Stimulated activated CD4-positive, alpha-beta T cell treated with anti-CD3 and anti-CD28 coated beads, TNF-alpha, amount 100 ng/mL, for 48 hours (primary cell): ENCODE results near the gene FRMD6.
"Not testable (repeated sequence)": the region's sequence is repeated elsewhere in the genome, so short reads cannot be mapped to it uniquely, and the experiment has no call there.

ENCODE experiments used
- DNase-seq, 3 donors: peaks; one replicate each; pipeline ENCODE4 v3.0.0-alpha.2; 2020; ENCODE audit warnings: low read depth in 3 of 3

FRMD6 gene

GRCh38 chr14:51630987-51631386, 20.7 kb upstream of the FRMD6 start:
- DNase-seq: no peak

GRCh38 chr14:51633298-51633697, 18.4 kb upstream of the FRMD6 start:
- not testable (repeated sequence) for DNase-seq

DNA sequence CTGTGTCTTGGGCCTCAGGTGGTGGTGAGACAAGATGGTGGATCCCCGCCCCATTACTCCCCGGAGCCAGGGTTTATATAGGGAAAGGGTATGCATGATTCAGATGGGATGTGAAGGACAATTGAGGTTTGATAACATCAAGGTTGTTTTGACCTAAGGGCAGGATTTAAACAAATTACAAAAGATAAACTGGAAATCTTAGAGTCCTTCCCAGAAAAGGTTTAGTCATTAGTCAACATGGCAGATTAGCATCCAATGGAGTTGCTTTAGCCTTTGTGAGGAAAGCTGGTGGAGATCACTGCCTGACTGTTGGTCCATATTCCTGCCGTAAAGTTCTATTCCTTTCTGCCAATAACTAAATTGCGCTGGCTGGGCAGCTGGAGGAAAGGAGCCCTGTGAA, 15.6 kb upstream of the FRMD6 start:
- no peak for DNase-seq

- DNase-seq: no peak
Measured at GRCh38 chr14:51638071-51638944, 13.4 kb upstream of the FRMD6 start.

DNA sequence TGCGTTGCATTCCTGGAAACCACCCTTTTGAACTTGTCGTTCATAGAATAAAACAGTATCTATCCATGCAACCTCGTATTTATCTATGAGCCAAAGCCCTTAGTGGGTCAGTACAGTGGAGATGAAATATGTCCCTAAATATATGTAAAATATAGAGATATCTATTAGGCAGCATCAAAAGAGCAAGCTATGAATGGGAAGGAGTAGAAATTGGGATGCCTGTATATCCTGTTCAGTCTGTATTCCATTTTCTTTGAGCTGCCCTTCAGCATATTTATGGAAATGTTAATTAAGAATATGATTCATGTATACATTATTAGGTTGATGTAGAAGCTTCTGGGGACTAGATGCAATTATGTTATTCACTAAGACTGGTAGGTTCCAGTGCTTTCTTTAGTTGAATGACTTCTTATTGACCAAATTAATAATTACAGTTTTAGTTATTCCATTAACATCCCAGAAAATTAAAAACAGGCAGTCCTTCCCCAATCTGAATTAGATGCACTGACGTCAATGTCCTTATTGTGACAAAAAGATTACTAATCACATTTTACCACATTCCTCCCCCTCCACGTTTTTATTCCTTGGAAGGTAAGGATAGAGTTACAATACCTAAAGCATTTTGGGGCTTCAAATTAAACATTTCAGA, 11.9 kb upstream of the FRMD6 start:
- no peak for DNase-seq

GRCh38 chr14:51643140-51643539, 8.6 kb upstream of the FRMD6 start:
- no peak for DNase-seq

GRCh38 chr14:51644217-51644933, 7.3 kb upstream of the FRMD6 start:
- DNase-seq: no peak

DNA sequence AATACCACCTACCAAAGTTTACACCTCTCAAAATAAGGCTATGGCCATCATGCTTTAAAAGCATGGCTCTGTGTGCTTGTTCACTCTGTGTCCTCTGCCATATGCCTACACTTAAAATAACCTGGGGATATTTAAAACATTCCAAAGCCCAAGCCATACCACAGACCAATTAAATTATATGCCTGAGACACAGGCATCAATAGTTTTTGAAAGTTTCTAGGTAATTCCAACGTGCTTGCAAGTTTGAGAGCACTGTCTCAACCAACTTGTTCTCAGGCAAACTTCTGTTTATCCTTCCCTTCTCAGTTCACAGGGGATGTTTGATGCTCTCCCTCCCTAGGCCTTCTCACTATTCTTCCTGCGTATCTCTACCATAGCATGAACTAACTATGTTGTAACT, 3.4 kb upstream of the FRMD6 start:
- no peak for DNase-seq

GRCh38 chr14:51650716-51651387, 858 bp upstream of the FRMD6 start:
- DNase-seq: no peak

DNA sequence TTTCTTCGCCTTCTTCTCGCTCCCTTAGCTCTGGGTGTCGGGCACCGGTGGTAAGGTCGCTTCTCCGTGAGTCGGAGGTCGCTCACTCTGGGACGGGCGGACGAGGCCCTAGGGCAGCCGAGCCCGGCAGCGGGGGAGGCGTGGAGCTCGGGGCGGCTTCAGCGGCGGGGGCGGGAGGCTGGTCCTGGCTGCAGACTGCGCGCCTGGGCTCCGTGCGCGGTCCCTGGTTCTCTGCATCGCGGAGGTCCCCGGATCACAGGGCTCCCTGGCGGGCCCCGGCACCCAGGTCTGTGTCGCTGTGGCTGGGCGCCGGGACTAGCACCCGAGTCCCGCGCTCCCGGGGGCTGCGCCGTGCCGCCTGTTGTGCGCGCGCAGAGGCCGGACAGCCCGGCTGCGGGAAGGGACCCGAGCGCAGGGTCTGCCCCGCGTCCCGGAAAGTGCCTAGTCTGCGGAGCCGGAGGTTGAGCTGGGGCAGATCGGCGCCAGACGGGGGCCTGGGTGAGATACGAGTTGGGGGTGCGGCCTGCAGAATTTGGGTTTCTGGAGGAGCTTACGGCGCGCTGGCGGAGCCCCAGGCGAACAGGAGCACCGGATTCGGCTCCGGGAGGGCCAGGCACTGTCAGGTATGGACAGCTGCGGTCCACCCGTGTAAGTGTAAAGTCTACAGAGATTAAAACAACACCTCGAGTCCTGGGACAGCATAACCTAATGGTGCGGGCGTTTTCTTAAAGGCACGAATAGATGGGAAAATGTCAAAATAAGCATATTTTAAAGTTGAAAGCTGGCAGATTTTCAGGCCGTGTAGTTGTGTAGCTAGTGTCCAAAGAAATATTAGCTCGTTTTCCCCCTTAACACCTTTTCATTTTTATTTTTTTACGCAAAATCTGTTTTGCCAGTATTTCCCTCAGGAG, 713 bp downstream of the FRMD6 start:
- DNase-seq: peak in 2 of 3 donors; percentile 2 to 27

- no peak for DNase-seq
Measured at GRCh38 chr14:51653079-51653774, 1.5 kb downstream of the FRMD6 start.

DNA sequence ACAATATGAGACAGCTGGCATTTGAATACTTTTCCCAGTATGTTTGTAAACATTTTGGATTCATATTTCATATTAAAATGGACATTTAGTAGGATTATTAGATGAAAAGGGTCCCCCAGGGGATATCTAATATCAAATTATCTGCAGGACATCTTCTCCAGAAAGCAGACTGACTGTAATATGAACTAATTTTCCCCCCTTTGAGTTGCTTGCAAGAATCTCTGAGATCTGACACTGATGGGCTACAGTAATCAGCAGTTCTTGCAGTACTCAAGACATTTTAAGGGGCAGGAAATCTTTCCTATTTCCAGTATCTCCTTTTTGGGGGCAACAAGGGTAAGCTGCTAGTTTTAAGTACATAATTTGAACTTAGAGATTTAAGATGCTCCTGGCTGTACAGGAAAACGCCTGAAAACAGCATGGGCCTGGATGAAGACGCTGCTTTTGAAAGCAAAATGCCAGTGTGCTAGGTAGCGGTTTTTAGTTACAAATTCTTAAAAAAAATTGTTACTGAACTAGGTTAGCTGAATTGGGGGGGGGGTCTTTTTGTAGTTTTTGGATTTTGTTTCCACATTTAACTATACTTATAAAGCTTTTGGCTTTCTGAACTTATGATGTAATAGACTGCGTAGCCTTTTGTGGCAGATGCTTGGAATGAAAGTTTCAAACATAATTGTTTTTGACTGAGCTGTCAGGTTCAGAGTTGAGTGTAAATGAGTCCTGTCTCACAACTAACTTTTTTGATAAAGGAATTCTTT, 2.2 kb downstream of the FRMD6 start:
- DNase-seq: no peak

GRCh38 chr14:51654533-51654845, 2.8 kb downstream of the FRMD6 start:
- no peak for DNase-seq

GRCh38 chr14:51657762-51658161, 6.1 kb downstream of the FRMD6 start:
- no peak for DNase-seq

DNA sequence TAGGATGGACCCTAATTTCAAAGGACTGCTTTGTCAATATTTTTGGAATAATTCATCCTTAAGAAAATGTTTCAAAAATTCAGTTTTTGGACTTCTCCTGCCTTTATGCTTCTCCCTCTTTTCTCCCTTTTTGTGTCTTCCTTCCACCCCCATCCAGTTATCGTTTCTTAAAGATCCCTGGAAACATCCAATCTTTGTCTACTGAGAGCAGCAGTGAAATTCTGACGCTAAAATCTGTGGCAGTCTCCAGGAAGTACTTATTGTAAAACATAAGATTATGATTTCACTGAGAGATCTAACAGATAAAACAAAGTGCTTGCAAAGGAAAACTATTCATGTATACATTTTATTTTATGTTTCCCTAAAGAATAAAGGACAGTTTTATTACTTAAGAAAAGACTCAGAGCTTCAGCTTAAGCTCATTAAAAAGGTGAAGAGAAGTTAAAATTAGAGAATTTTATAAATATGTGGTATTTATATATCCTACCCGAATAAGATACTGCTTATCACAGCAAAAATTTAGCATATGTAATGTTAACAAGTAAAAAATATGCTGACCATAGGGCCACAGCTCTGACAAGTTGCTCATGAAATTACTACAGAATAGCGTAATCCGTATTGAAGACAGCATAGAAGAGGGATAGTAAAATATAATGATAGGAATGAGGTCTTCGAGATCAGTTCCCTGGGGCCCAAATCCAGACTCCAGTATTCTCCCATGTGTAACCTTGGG, 6.9 kb downstream of the FRMD6 start:
- no peak for DNase-seq

- no peak for DNase-seq
Measured at GRCh38 chr14:51660741-51661140, 9.0 kb downstream of the FRMD6 start.

DNA sequence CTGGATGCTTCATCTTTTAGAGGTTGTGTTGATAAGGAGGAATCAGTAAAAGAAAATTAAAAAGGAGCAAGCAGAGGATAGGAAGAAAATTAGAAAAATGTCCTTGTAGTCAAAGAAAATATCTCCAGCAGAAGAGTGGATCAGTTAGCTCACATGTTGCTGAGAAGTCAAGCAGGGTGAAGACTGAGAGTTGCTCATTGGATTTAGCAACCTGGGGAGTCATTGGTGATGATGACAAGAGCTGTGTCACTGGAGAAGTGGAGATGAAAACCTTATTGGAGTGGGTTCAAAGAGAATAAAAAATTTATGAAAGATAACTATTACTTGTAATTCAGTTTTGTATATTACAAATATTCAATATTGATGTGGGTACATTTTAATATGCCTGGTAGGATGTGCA, 9.8 kb downstream of the FRMD6 start:
- no peak for DNase-seq

DNA sequence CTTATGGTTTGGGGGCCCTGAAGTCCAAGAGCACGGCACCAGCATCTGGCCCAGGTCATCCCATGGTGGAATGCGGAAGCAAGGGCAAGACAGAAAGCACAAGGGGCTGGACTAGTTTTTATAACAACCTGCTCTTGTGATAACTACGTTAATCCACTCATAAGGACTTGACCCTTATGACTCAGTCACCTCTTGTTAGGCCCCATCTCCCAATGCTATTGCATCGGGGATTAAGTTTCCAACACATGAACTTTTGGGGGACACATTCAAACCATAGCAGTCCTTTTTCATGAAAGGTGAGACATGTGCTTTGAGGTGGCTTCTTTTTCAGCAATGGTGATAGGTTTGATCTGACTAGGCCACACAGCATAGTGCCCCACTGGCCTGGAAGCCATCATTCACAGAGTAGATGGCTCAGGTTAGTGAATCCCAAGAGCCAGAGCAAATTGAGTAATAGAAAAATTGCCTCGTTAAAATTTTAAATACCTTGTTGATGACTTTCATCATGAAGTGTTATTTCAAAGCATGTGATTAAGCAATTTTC, 12.1 kb downstream of the FRMD6 start:
- no peak for DNase-seq

GRCh38 chr14:51666070-51666469, 14.4 kb downstream of the FRMD6 start:
- no peak for DNase-seq
